Smooth muscle cell (in vitro differentiated cells): ENCODE data around the gene RIC1. TPM values are rescaled to one million over a fixed set of nuclear protein-coding genes. Genes with fewer than 3 reads are reported as not detected.
"Not testable (repeated sequence)": the region's sequence is repeated elsewhere in the genome, so short reads cannot be mapped to it uniquely, and the experiment has no call there.

ENCODE experiments used
- DNase-seq: peaks from one replicate; lab custom pipeline; 2025; ENCODE audit not compliant: unreplicated experiment; lab: John Stamatoyannopoulos, UW
- H2AFZ ChIP-seq: fragments of 200-600 bp; sonication (generic); 2 replicates; pipeline ENCODE4 v1.6.0; 2016; ENCODE audit warnings: antibody characterized with exemption, low read depth, mild to moderate bottlenecking
- H3F3A ChIP-seq: fragments of 200-600 bp; sonication (generic); 2 replicates; pipeline ENCODE4 v1.6.0; 2017; ENCODE audit warnings: antibody characterized with exemption, low read depth
- H3K27ac ChIP-seq: fragments of 200-600 bp; sonication (generic); 2 replicates; pipeline ENCODE4 v1.5.1; 2016; ENCODE audit warnings: low read depth, mild to moderate bottlenecking
- H3K27me3 ChIP-seq: fragments of 200-600 bp; sonication (generic); 2 replicates; pipeline ENCODE4 v1.6.1; 2016; ENCODE audit warnings: low read depth, mild to moderate bottlenecking
- H3K36me3 ChIP-seq: fragments of 200-600 bp; sonication (generic); 2 replicates; pipeline ENCODE4 v1.5.1; 2016; ENCODE audit warnings: low read depth
- H3K4me1 ChIP-seq: fragments of 200-600 bp; sonication (generic); 2 replicates; pipeline ENCODE4 v1.5.1; 2016; ENCODE audit warnings: low read depth
- H3K4me2 ChIP-seq: fragments of 200-600 bp; sonication (generic); 2 replicates; pipeline ENCODE4 v1.6.0; 2016; ENCODE audit warnings: mild to moderate bottlenecking
- H3K4me3 ChIP-seq: fragments of 200-600 bp; sonication (generic); 2 replicates; pipeline ENCODE4 v1.5.1; 2016; ENCODE audit warnings: mild to moderate bottlenecking
- H3K79me2 ChIP-seq: fragments of 200-600 bp; sonication (generic); 2 replicates; pipeline ENCODE4 v1.6.0; 2016; ENCODE audit warnings: low read depth, mild to moderate bottlenecking
- H3K9ac ChIP-seq: fragments of 200-600 bp; sonication (generic); 2 replicates; pipeline ENCODE4 v1.6.0; 2016; ENCODE audit warnings: low read depth
- H3K9me3 ChIP-seq: fragments of 200-600 bp; sonication (generic); replicated peaks from 2 replicates; pipeline ENCODE4 v1.5.1; 2016; ENCODE audit warnings: low read depth
- H4K20me1 ChIP-seq: fragments of 200-600 bp; sonication (generic); 2 replicates; pipeline ENCODE4 v1.6.0; 2016; ENCODE audit warnings: low read depth
- CTCF ChIP-seq: fragments of 200-600 bp; sonication (generic); IDR thresholded peaks from 2 replicates; pipeline ENCODE4 v1.5.1; 2017; ENCODE audit warnings: borderline replicate concordance, mild to moderate bottlenecking, antibody characterized with exemption; ENCODE audit not compliant: insufficient read depth, poor library complexity, severe bottlenecking
- WGBS: methylation state at CpG from one replicate; pipeline ENCODE4 v1.1.7; 2016; ENCODE audit warnings: low lambda C conversion rate; 5-methylcytosine and 5-hydroxymethylcytosine counted together
- polyA plus RNA-seq: library from polyadenylated mRNA; unstranded; fragments of >200 nt; fragmentation: Nextera tagmentation; extraction: Ambion mirVana; gene quantifications from 2 replicates; pipeline ENCODE4 v1.2.1, GENCODE V29; 2016
- total RNA-seq: library from RNA; depleted of rRNA; stranded (reverse); fragments of >200 nt; gene quantifications from 2 replicates; pipeline ENCODE4 v1.2.3, GENCODE V29; 2014

Gene RIC1
- total and polyA plus RNA-seq, 2 experiments from 2014 or later: 9.9 to 52.4 TPM

- Histone ChIP-seq H3K27ac (no peak overlapping the region), H4K20me1 (peaks cover 83% of the 10 kb centered on the region), H3K4me2 (no peak overlapping the region), H3K79me2 (peaks cover 98% of the 10 kb centered on the region), H3K36me3 (peaks cover 11% of the 10 kb centered on the region), H3K9me3 (peaks cover 12% of the 10 kb centered on the region), H2AFZ (no peak overlapping the region), H3K4me3 (no peak overlapping the region), H3K9ac (no peak overlapping the region), H3K4me1 (no peaks in the 10 kb centered on the region), H3K27me3 (no peaks in the 10 kb centered on the region), H3F3A (no peaks in the 10 kb centered on the region)
- TF ChIP-seq CTCF: no peak
- no peak for DNase-seq
- WGBS: 84% methylated on average over 2 of the region's 2 CpGs
These were observed 21.6 kb downstream of the RIC1 start for GRCh38 chr9:5650356-5651105.

- H3K9ac ChIP-seq: no peak overlapping the region
- no peak overlapping the region for H3K27ac ChIP-seq
- H3F3A ChIP-seq: no peaks in the 10 kb centered on the region
- no peak overlapping the region for H3K4me3 ChIP-seq
- peaks cover 98% of the 10 kb centered on the region for H3K79me2 ChIP-seq
- no peaks in the 10 kb centered on the region for H3K4me1 ChIP-seq
- H3K36me3 ChIP-seq: peaks cover 11% of the 10 kb centered on the region
- H3K27me3 ChIP-seq: no peaks in the 10 kb centered on the region
- peaks cover 83% of the 10 kb centered on the region for H4K20me1 ChIP-seq
- no peak overlapping the region for H3K4me2 ChIP-seq
- no peak for DNase-seq
- H3K9me3 ChIP-seq: peaks cover 12% of the 10 kb centered on the region
- no peak overlapping the region for H2AFZ ChIP-seq
- no peak for TF ChIP-seq CTCF
These were observed 22.3 kb downstream of the RIC1 start for GRCh38 chr9:5651246-5651645.

GRCh38 chr9:5652821-5653220, 23.9 kb downstream of the RIC1 start:
- H3K27me3 ChIP-seq: no peaks in the 10 kb centered on the region
- H3K9ac ChIP-seq: no peak overlapping the region
- H3K4me1 ChIP-seq: no peaks in the 10 kb centered on the region
- WGBS: 97% methylated on average over 1 of the region's 1 CpG
- H4K20me1 ChIP-seq: peaks cover 84% of the 10 kb centered on the region
- H3K9me3 ChIP-seq: peaks cover 12% of the 10 kb centered on the region
- H2AFZ ChIP-seq: no peak overlapping the region
- no peak for DNase-seq
- H3K4me3 ChIP-seq: no peak overlapping the region
- H3K79me2 ChIP-seq: peaks cover 99% of the 10 kb centered on the region
- H3K4me2 ChIP-seq: no peak overlapping the region
- no peak for TF ChIP-seq CTCF
- no peak overlapping the region for H3K27ac ChIP-seq
- H3F3A ChIP-seq: no peaks in the 10 kb centered on the region
- H3K36me3 ChIP-seq: peaks cover 11% of the 10 kb centered on the region

GRCh38 chr9:5662804-5663203, 33.9 kb downstream of the RIC1 start:
- not testable (repeated sequence) for H3K4me2 ChIP-seq, H3K27ac ChIP-seq, H3K4me3 ChIP-seq, H2AFZ ChIP-seq, H3K9me3 ChIP-seq, DNase-seq, H3K9ac ChIP-seq, H3K4me1 ChIP-seq, H3F3A ChIP-seq, H3K27me3 ChIP-seq
- Histone ChIP-seq H3K79me2 (peaks cover 91% of the 10 kb centered on the region), H4K20me1 (peaks cover 77% of the 10 kb centered on the region), H3K36me3 (peaks cover 25% of the 10 kb centered on the region)
- 100% methylated on average over 1 of the region's 1 CpG for WGBS
